H1 (cell line): ENCODE measurements around the gene CCAR1. TPM values are rescaled to one million over a fixed set of nuclear protein-coding genes. Genes with fewer than 3 reads are reported as not detected.

Experiments used
- HDAC6 ChIP-seq: IDR thresholded peaks from one replicate; pipeline ENCODE4 v1.7.1; 2012; ENCODE audit warnings: low read depth, mild to moderate bottlenecking, inconsistent platforms, low read length, moderate library complexity
- RAD21 ChIP-seq, 2 experiments: IDR thresholded peaks in 1 of 2; conservative IDR thresholded peaks in 1 of 2; 2 replicates each; pipeline ENCODE4 v1.6.1; 2011; ENCODE audit warnings: low read depth in 2 of 2, low read length in 2 of 2, improper control_type of control experiment in 1 of 2, inconsistent platforms in 1 of 2, mild to moderate bottlenecking in 1 of 2, moderate library complexity in 1 of 2
- polyA plus RNA-seq, 7 experiments: library from polyadenylated mRNA; depleted of rRNA in 3 of 7; stranded (reverse) in 5 of 7; unstranded in 2 of 7; fragments of >200 nt in 5 of 7; fragments of 200-250 nt in 2 of 7; gene quantifications; 1 replicate in 5 of 7; 2 replicates in 1 of 7; 4 replicates in 1 of 7; pipeline versions ENCODE4 v1.2.1 to v1.2.3, GENCODE V29; 2011 to 2013; ENCODE audit warnings: missing spikeins in 2 of 7, mixed read lengths in 2 of 7
- total RNA-seq: library from RNA; stranded (reverse); fragmentation: NEBNext Ultra II Directional; extraction: Animal tissue kit (Norgen Biotek cat#: 25700); gene quantifications from 2 replicates; pipeline ENCODE4 v1.2.1, GENCODE V29; 2021

CCAR1 gene
- total and polyA plus RNA-seq, 2 of the 8 experiments (the other 6 are each of a cell fraction or from before 2014, with no cell fraction given) = 91.6 to 111 TPM

- TF ChIP-seq RAD21 (IDR thresholded peaks at IDR 0.05 in 1 of 2, conservative IDR thresholded peaks at IDR 0.05 in 1 of 2; ENCODE audit: low read depth in 2 of 2, low read length in 2 of 2) (no peak), HDAC6 (no peak)
Measured at GRCh38 chr10:68752711-68753350, 31.8 kb downstream of the CCAR1 start (continued).
